Erythroblast (primary cell): ENCODE data around the gene OR2D2.

Experiments used
- GATA1 ChIP-seq: IDR thresholded peaks from 2 replicates; pipeline ENCODE4 v1.6.1; 2011; ENCODE audit warnings: low read depth, mild to moderate bottlenecking, control low read depth, low read length, moderate library complexity
- POLR2A ChIP-seq: IDR thresholded peaks from 2 replicates; pipeline ENCODE4 v1.6.1; 2011; ENCODE audit warnings: mild to moderate bottlenecking, low read length

DNA sequence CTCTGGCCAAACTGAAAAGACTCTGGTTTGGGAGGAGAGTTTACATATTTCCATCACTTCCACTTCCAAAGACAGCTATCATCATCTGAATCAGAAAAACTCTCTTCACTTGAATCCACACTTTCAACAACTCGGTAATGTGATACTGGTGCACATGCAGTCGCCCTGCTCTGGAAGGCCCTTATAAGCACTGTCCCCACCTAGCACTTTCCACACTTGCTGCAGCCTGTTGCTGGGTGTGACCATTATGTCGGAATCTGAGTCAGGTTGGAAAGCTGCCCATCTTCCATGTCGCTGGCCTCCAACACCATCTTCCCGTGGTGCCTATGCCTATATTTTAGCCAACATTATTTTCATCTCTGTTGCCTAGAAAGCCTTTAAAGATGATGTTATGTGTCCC, 47.9 kb downstream of the OR2D2 start:
- no peak for TF ChIP-seq POLR2A
- TF ChIP-seq GATA1 = no peak
